Hematopoietic multipotent progenitor cell (in vitro differentiated cells): Measurements from ENCODE around the gene TFAM. TPM values are rescaled to one million over a fixed set of nuclear protein-coding genes. Genes with fewer than 3 reads are reported as not detected.

Experiments
- DNase-seq, 3 donors: peaks; one replicate each; pipeline ENCODE4 v3.0.0-alpha.2; 2011 to 2015; ENCODE audit warnings: low read depth in 2 of 3, low spot score in 2 of 3
- total RNA-seq: library from RNA; depleted of rRNA; stranded (reverse); fragments of >200 nt; gene quantifications from one replicate; pipeline ENCODE4 v1.2.3, GENCODE V29; 2012

Gene TFAM
- total RNA-seq = 30.2 TPM

- peak; percentile 92 to 96 (median 95) for DNase-seq
Observed at GRCh38 chr10:58384999-58385783, at the start of gene TFAM. Gene TFAM (plus strand): TSS chr10:58385410. CDS start chr10:58385548, 138 bp downstream.

GRCh38 chr10:58336242-58336641 is 49.0 kb upstream of the TFAM start:
- no peak for DNase-seq

GRCh38 chr10:58341422-58341821 is 43.8 kb upstream of the TFAM start:
- no peak for DNase-seq

- no peak for DNase-seq
Observed at GRCh38 chr10:58341947-58342346, 43.3 kb upstream of the TFAM start.

- no peak for DNase-seq
Observed at GRCh38 chr10:58347967-58348366, 37.2 kb upstream of the TFAM start.

GRCh38 chr10:58348571-58349033 is 36.6 kb upstream of the TFAM start:
- no peak for DNase-seq

- DNase-seq = no peak
Observed at GRCh38 chr10:58350023-58350422, 35.2 kb upstream of the TFAM start.

- DNase-seq = no peak
Observed at GRCh38 chr10:58350619-58351323, 34.4 kb upstream of the TFAM start.

- no peak for DNase-seq
Observed at GRCh38 chr10:58351616-58352578, 33.3 kb upstream of the TFAM start.

GRCh38 chr10:58352956-58353610 is 32.1 kb upstream of the TFAM start:
- no peak for DNase-seq

GRCh38 chr10:58356756-58357155 is 28.5 kb upstream of the TFAM start:
- DNase-seq = no peak

GRCh38 chr10:58358314-58358933 is 26.8 kb upstream of the TFAM start:
- no peak for DNase-seq

- DNase-seq = no peak
Observed at GRCh38 chr10:58358947-58359346, 26.3 kb upstream of the TFAM start.

GRCh38 chr10:58359541-58359940 is 25.7 kb upstream of the TFAM start:
- no peak for DNase-seq

- DNase-seq = no peak
Observed at GRCh38 chr10:58360412-58361004, 24.7 kb upstream of the TFAM start.

- no peak for DNase-seq
Observed at GRCh38 chr10:58361353-58361752, 23.9 kb upstream of the TFAM start.

GRCh38 chr10:58362027-58362789 is 23.0 kb upstream of the TFAM start:
- DNase-seq = no peak

- DNase-seq = no peak
Observed at GRCh38 chr10:58367069-58367468, 18.1 kb upstream of the TFAM start.

- no peak for DNase-seq
Observed at GRCh38 chr10:58371473-58371872, 13.7 kb upstream of the TFAM start.
